C4-2B (cell line): ENCODE data around the gene LAPTM5.

Source experiments
- H3K27ac ChIP-seq: fragments of 450-650 bp; 2 replicates; pipeline ENCODE4 v1.5.1; 2017
- ZFX ChIP-seq: fragments of 450-650 bp; IDR thresholded peaks from 2 replicates; pipeline ENCODE4 v1.6.1; 2017
- TF ChIP-seq, protein P1 (sequence below): fragments of 450-650 bp; conservative IDR thresholded peaks from 2 replicates; pipeline ENCODE4 v1.5.1; 2017; ENCODE audit warnings: mild to moderate bottlenecking

LAPTM5 gene

DNA sequence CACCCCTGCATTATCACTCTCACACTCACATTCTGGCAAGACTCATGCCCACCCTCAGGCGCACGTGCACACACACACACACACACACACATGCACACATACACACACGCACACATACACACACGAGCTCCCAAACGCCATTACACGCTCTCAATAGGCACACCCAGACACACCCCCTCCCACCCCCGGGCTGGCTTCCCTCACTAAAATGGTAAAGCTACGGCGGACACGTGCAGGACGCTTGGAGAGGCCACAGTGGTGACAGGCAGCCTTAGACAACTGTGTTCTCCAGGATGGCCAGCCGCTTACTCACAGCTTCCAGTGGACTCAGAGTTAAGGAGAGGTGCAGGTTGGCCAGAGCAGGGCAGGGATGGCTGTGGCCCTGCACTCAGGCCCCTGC is 44.3 kb downstream of the LAPTM5 start:
- TF ChIP-seq, protein P1, sequence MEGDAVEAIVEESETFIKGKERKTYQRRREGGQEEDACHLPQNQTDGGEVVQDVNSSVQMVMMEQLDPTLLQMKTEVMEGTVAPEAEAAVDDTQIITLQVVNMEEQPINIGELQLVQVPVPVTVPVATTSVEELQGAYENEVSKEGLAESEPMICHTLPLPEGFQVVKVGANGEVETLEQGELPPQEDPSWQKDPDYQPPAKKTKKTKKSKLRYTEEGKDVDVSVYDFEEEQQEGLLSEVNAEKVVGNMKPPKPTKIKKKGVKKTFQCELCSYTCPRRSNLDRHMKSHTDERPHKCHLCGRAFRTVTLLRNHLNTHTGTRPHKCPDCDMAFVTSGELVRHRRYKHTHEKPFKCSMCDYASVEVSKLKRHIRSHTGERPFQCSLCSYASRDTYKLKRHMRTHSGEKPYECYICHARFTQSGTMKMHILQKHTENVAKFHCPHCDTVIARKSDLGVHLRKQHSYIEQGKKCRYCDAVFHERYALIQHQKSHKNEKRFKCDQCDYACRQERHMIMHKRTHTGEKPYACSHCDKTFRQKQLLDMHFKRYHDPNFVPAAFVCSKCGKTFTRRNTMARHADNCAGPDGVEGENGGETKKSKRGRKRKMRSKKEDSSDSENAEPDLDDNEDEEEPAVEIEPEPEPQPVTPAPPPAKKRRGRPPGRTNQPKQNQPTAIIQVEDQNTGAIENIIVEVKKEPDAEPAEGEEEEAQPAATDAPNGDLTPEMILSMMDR = no peak
- no peak for TF ChIP-seq ZFX
- no peak overlapping the region for H3K27ac ChIP-seq

DNA sequence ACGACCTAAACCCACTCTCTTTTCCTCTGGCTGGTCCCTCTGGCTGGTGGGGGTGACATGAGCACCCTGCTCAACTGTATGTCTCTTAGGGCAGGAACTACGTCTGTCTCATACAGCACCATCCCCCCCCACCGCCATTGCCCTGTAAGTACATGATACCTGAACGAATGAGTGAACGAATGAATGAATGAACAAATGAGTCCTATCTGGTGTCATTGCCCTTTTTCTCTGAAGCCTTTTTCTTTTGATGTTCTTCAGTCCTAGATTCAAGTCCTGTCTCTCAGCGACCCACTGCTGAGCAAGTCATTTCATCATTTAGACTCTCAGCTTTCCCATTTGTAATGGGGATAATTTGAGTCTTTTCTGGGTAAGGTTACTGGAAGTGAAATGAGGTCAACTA is 45.0 kb downstream of the LAPTM5 start:
- no peak overlapping the region for H3K27ac ChIP-seq

DNA sequence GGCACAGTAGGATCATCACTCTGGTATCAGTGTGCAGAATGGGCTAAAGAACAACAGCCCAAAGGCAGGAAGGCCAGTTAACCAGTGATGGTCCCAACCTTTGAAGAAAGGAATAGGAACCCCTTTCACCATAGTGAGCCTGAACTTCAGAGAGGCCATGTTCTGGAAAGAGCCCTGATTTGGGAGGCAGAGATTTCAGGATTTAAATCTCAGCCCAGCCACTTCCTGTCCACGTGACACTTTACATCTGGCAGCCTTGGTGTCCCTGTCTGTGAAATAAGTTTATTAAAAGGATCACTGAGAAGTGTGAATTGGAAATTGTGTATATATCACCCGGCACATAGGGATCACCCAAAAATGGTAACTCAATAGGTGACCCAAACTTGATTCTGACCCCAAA is 47.2 kb downstream of the LAPTM5 start:
- TF ChIP-seq, protein P1 = no peak
- no peak for TF ChIP-seq ZFX
- H3K27ac ChIP-seq = no peak overlapping the region

More for the DNA sequence above, 45.0 kb downstream of the LAPTM5 start:
- no peak for TF ChIP-seq ZFX
- TF ChIP-seq, protein P1 = no peak

DNA sequence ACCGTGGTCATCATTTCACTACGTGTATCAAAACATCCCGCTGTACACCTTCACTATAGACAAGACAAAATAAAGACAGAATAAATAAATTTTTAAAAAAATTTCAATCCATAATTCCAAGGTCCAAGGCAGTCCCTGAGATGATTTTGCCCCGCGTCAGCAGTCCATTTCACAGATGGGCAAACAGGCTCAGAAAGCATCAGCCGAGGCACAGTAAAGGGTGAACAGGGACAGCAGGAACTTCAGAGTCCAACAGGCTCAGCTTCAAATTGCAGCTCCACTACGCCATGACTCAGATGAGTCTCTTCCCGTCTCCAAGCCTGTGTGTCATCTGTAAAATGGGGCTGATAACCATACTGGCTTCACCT is 49.2 kb downstream of the LAPTM5 start:
- H3K27ac ChIP-seq = no peak overlapping the region
- no peak for TF ChIP-seq ZFX
- TF ChIP-seq, protein P1 = peak; percentile 62

DNA sequence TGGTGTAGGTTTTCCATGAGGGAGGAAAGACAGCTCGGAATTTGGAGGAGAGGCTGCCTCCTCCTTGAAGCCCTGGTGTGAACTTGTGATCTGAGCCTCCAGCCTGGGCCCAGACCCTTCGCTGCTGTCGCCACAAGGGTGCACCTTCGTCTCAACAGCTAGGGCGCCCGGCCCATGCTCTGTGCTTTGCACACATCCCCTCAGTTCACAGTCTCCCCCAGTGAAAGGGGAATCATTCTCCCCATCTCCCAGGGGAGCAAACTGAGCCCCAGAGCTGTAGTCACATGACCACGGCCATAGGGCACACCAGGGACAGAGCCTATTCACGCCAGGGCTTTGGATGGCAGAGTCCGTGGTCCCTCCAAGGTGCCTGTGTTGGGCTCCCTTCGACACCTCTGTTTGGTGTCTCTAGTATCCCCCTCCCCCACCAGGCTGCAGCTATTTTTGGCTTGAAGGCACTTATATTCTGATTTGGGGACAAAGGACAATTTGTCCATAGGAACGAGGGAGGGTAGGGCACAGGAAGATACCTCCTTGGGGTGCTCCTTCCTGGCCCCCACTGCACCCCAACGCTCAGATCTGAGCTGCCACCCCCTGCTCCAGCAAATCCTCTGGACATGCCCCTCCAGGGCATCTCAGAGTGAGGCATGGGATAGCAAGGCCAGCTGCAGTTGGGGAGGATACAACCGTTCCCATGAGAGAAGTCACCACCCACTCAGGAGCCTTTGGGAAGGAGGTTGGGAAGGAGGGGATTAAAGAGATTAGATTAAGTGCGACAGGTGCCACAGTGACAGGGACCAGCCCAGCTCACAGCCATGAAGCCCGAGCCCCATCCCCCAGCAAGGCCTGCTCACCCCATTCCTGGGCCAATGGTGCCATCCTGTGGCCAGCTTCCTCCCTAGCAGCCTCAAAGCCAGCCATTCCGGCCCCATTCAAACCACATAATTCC is 49.9 kb downstream of the LAPTM5 start:
- TF ChIP-seq ZFX = no peak
- TF ChIP-seq, protein P1 = peak; percentile 89
- H3K27ac ChIP-seq = no peak overlapping the region

DNA sequence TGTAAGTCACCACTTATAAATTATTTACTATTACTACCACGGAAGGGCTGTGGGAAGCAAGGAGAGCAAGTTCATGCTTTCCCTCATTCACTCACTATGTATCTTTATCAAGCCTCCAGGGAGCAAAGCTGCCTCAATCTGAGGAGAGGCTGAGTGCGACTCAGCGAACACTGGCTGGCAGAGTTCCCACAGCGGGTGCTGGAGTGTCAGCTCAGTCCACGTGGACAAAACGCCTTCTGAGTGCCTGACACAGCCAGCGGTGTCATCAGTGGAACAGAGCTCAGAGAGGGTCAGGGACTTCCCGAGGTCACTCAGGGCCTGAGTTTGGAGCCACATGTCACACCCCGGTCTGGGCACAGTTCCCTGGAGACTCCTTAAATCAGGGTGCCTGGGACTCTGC is 51.0 kb downstream of the LAPTM5 start:
- no peak overlapping the region for H3K27ac ChIP-seq
- no peak for TF ChIP-seq ZFX
- TF ChIP-seq, protein P1 = no peak

DNA sequence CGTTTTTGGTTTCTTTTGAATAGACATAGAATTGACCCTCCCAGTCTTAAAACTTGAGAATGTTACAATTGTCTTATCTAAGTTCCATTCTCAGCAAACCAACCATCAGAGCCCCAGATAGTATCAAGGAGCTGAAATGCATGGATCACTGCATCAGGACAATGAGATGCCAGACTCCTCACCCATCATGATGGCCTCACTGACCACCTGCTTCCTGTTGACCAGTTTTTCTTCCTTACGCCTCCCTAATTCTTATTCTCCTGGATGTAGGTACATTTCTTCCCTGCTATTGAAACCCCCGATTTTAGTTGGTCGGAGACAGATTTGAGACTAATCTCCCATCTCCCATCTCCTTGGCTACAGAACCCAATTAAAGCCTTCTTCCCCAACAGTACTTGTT is 51.9 kb downstream of the LAPTM5 start:
- H3K27ac ChIP-seq = no peak overlapping the region
- TF ChIP-seq ZFX = no peak
- TF ChIP-seq, protein P1 = no peak
